Osteocyte (in vitro differentiated cells): ENCODE results near the gene EPS15. TPM values are rescaled to one million over a fixed set of nuclear protein-coding genes. Genes with fewer than 3 reads are reported as not detected.

ENCODE experiments used
- DNase-seq: peaks from one replicate; pipeline ENCODE4 v3.0.0; 2021; ENCODE audit warnings: mixed read lengths; ENCODE audit not compliant: unreplicated experiment; ENCODE audit errors: extremely low spot score
- H3K27ac Mint-ChIP-seq: one replicate; pipeline ENCODE4 v1.8.0; 2021; ENCODE audit warnings: mild to moderate bottlenecking, mixed read lengths; ENCODE audit not compliant: unreplicated experiment
- H3K27me3 Mint-ChIP-seq: one replicate; pipeline ENCODE4 v1.8.0; 2021; ENCODE audit warnings: mixed read lengths; ENCODE audit not compliant: unreplicated experiment
- H3K36me3 Mint-ChIP-seq: one replicate; pipeline ENCODE4 v1.8.0; 2021; ENCODE audit warnings: mixed read lengths; ENCODE audit not compliant: unreplicated experiment
- H3K4me1 Mint-ChIP-seq: one replicate; pipeline ENCODE4 v1.8.0; 2021; ENCODE audit warnings: mixed read lengths; ENCODE audit not compliant: unreplicated experiment
- H3K4me3 Mint-ChIP-seq: one replicate; pipeline ENCODE4 v1.8.0; 2021; ENCODE audit warnings: mild to moderate bottlenecking, moderate library complexity, mixed read lengths; ENCODE audit not compliant: unreplicated experiment
- H3K9me3 Mint-ChIP-seq: one replicate; pipeline ENCODE4 v1.8.0; 2021; ENCODE audit warnings: mixed read lengths; ENCODE audit not compliant: unreplicated experiment
- CTCF ChIP-seq: fragments of 200-600 bp; sonication (generic); IDR thresholded peaks from 2 replicates; pipeline ENCODE4 v1.5.0; 2021; ENCODE audit warnings: antibody characterized with exemption, mild to moderate bottlenecking, moderate library complexity
- total RNA-seq: library from RNA; stranded (reverse); gene quantifications from 2 replicates; pipeline ENCODE4 v1.2.1, GENCODE V29; 2021

EPS15 gene
- total RNA-seq, 1 donor from 2014 or later = 62.4 TPM

- no peaks in the 10 kb centered on the region for H3K9me3 Mint-ChIP-seq
- no peak for TF ChIP-seq CTCF
- no peaks in the 10 kb centered on the region for H3K36me3 Mint-ChIP-seq
Observed at GRCh38 chr1:51523931-51524330, 4.9 kb upstream of the EPS15 start.

GRCh38 chr1:51520700-51521248 lies 1.7 kb upstream of the EPS15 start:
- Mint-ChIP-seq H3K9me3 (no peaks in the 10 kb centered on the region), H3K4me1 (peaks cover 23% of the 10 kb centered on the region), H3K4me3 (no peak overlapping the region), H3K27me3 (no peaks in the 10 kb centered on the region), H3K36me3 (peaks cover 1% of the 10 kb centered on the region), H3K27ac (no peak overlapping the region)
- TF ChIP-seq CTCF = no peak
- DNase-seq = no peak

More at GRCh38 chr1:51523931-51524330, 4.9 kb upstream of the EPS15 start:
- Mint-ChIP-seq H3K27me3 (no peaks in the 10 kb centered on the region), H3K27ac (no peak overlapping the region), H3K4me3 (no peak overlapping the region), H3K4me1 (no peaks in the 10 kb centered on the region)
- DNase-seq = no peak

DNA sequence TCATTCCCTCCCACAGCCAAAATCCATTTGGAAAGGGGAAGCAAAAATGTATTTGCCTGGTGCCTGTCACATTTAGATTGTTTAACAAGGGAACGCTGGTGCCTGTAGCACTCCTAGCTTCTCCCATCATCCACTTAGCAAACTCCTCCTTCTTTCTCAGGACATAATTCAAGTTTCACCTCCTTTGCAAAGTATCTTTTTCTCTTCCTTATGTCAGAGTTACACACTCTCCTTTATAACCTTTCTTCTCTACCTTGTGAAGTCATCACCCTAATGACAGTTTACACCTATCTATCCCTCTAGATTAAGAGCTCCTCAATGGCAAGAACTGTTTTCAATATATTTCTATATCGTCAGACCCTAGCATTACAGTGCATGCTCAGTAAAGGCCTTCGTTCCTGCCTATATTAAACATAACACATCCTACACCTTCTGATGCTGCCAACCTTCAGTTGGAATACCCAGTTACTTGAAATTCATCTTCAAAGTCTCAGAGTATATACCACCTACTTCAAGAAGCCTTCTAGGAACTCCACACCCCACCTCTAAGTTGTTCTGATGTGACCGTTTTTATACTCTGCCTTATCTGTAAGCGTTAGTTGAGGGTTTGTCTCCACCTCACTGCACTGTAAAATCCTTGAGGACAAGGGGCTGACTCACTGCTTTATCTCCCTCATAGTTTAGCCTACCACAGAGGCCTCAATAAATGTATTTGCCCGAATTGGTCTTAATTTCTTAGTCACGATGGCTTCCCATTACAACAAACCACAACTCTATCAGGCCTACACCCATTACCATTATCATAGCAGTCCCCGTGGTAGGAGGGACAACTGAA lies 1.0 kb upstream of the EPS15 start:
- no peaks in the 10 kb centered on the region for H3K27me3 Mint-ChIP-seq
- H3K9me3 Mint-ChIP-seq = no peaks in the 10 kb centered on the region
- TF ChIP-seq CTCF = no peak
- H3K27ac Mint-ChIP-seq = no peak overlapping the region
- peak overlapping the region; percentile 36 for H3K4me3 Mint-ChIP-seq
- H3K4me1 Mint-ChIP-seq = peaks cover 29% of the 10 kb centered on the region
- no peak for DNase-seq
- H3K36me3 Mint-ChIP-seq = peaks cover 1% of the 10 kb centered on the region

- no peaks in the 10 kb centered on the region for H3K27me3 Mint-ChIP-seq
- H3K9me3 Mint-ChIP-seq = no peaks in the 10 kb centered on the region
- H3K4me1 Mint-ChIP-seq = peaks cover 41% of the 10 kb centered on the region
- peaks cover 1% of the 10 kb centered on the region for H3K36me3 Mint-ChIP-seq
- no peak for TF ChIP-seq CTCF
- peak overlapping the region; percentile 96 for H3K27ac Mint-ChIP-seq
- H3K4me3 Mint-ChIP-seq = peak overlapping the region; percentile 96
- DNase-seq = no peak
Observed at GRCh38 chr1:51518586-51519047, 449 bp downstream of the EPS15 start.

- Mint-ChIP-seq H3K36me3 (peaks cover 1% of the 10 kb centered on the region), H3K27me3 (no peaks in the 10 kb centered on the region), H3K4me1 (peaks cover 42% of the 10 kb centered on the region)
Observed at GRCh38 chr1:51518033-51518585, 957 bp downstream of the EPS15 start.

More at GRCh38 chr1:51518033-51518585, 957 bp downstream of the EPS15 start:
- DNase-seq = no peak
- Mint-ChIP-seq H3K4me3 (peak overlapping the region; percentile 96), H3K27ac (peak overlapping the region; percentile 96), H3K9me3 (no peaks in the 10 kb centered on the region)
- no peak for TF ChIP-seq CTCF
